AG08395 (cell line): ENCODE measurements around the gene ADAMTSL2.

Experiments used
- DNase-seq: peaks from one replicate; pipeline ENCODE4 v3.0.0; 2012; ENCODE audit warnings: mixed read lengths, low spot score

Gene ADAMTSL2

GRCh38 chr9:133518200-133518599, 16.3 kb upstream of the ADAMTSL2 start:
- no peak for DNase-seq

GRCh38 chr9:133518706-133519449, 15.6 kb upstream of the ADAMTSL2 start:
- DNase-seq: no peak

GRCh38 chr9:133519693-133520092, 14.8 kb upstream of the ADAMTSL2 start:
- DNase-seq: no peak

DNA sequence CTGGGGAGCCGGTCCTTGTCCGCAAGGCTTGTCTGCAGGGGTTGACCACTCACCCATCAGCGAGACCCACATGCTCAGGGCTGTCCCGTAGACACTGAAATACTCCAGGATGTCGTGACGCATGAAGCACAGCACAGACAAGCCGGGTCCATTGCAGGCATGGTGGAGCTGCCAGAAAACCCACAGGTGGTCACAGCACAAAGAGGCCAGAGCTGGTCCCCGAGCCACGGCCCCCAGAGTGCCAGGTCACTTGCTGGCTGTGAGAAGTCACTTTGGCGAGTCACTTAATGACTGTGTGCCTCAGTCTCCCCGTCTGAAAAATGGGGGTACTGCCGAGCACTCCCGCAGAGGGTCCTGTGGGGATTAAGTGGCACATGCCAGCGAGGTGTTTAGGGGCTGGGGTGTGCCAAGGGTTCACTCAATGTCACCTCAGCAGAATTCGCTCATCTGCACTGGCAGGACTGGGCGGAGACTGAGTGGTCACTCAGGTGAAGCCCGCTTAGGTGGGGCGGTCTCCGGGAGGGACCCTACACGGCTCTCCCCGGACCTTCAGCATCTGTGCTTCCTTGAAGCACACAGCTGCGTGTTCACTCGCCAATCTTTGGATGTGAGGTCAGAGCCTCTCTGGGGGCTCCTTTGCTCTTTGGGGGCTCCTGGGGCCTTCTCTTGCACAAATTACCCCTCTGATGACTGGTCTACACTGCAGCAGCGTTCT, 14.2 kb upstream of the ADAMTSL2 start:
- no peak for DNase-seq

DNA sequence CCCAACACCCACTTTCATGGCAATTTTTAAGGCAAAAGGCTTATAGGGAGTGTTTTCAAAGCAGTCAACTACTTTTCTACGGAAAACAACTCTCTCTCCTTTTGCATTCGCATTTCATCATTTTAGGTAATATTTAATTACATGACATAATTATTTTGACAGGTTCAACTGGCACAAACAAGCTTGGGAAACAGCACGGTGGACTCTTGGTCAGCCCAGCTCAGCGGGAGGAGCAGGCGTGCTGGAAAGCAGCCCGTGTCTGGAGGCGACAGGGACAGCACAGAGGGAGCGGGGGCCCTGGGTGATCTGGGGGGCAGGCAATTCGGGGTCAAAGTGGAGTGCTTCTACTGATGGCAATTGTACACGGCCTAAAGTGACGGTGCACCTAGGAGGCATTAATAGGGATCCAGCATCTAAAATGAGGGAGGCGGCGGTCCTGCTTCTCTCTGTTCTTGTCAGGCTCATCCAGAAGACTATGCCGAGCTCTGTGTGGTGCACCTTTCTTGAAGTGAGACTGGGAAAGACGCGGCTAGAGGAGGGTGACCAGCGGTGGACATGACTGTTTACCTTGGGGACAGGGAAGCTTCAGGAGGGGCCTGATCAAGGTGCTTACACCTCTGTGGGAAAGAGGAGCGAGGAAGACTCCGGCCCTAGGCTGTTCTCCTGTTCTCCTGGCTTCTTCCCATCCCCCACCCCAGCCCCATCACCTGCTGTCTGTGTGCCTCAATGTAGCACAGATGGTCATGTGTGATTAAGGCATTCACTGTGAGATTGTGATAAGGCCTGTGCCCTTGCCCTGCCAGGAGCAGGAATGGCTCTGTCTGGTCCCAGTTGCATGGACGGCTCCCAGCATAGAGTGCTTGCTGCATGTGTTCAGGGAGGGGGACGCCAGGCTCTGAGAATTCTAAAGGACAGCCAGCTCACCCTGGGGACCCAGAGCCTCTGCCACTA, 13.1 kb upstream of the ADAMTSL2 start:
- DNase-seq: no peak

DNA sequence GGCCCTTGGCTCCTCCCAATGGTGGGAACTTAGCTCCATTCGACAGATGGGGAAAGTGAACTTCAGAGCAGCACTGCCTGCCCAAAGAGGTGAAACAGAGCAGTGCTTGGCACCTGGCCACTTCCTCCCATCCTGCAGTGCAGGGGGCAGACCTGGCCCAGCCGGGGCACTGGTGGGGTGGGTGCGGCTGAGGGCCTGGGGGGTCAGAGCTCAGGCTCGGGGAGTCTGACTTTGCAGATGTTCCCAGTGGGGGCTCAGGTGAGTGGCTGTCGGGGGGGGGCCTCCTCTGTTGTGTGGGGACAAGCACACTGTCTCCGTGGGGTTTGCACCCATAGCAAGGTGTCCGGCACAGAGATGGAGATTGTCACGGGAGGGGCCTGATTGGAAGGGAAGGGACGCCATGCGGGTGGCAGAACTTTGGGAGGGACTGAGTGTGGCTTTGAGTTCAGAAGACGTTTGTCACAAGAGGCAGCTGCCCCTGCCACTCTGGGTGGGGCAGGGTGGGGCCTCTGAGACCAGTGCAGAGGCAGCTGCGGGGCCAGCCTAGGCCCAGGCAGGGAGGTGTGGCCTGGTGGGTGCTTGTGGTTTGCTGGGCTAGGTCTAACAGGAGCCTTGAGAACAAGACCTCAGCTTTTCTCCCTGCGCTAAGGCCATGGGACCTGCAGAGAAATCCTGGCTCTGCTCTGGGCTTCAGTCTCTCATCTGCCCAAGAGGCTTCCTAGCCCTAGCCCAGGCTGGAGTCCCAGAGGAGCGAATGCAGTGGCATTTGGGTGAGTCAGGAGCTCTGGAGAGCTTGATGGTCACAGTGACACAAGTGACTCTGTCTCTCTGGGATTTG, 12.2 kb upstream of the ADAMTSL2 start:
- DNase-seq: no peak

- DNase-seq: no peak
Observed at GRCh38 chr9:133523106-133523505, 11.4 kb upstream of the ADAMTSL2 start.

- DNase-seq: no peak
Observed at GRCh38 chr9:133524146-133524545, 10.4 kb upstream of the ADAMTSL2 start.

GRCh38 chr9:133524679-133525228, 9.8 kb upstream of the ADAMTSL2 start, which contains the start of gene MYMK:
MYMK (minus strand) TSS chr9:133524959; CDS start chr9:133524844, 115 bp downstream.
- DNase-seq: no peak

DNA sequence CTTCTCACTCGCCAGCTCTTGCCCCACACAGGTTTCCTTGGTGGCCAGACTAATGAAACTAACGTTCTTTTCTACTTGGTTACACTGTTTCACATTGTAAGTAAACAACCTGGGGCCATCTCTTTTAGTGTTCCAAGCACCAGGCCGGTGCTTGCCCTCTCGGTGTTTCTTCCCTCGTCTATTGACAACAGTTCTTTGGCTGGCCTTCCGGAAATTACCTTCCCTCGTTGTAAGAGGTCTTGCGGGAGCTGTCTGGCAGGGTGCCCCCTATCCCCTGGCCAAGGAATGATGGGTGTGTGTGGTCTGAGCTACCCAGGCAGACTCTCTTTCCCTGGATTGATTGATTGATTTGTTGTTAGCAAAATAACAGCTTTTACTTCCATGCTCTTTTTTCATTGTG, 8.8 kb upstream of the ADAMTSL2 start:
- DNase-seq: no peak

GRCh38 chr9:133526721-133527321, 7.7 kb upstream of the ADAMTSL2 start:
- DNase-seq: no peak

- DNase-seq: no peak
Observed at GRCh38 chr9:133527444-133527920, 7.0 kb upstream of the ADAMTSL2 start.

DNA sequence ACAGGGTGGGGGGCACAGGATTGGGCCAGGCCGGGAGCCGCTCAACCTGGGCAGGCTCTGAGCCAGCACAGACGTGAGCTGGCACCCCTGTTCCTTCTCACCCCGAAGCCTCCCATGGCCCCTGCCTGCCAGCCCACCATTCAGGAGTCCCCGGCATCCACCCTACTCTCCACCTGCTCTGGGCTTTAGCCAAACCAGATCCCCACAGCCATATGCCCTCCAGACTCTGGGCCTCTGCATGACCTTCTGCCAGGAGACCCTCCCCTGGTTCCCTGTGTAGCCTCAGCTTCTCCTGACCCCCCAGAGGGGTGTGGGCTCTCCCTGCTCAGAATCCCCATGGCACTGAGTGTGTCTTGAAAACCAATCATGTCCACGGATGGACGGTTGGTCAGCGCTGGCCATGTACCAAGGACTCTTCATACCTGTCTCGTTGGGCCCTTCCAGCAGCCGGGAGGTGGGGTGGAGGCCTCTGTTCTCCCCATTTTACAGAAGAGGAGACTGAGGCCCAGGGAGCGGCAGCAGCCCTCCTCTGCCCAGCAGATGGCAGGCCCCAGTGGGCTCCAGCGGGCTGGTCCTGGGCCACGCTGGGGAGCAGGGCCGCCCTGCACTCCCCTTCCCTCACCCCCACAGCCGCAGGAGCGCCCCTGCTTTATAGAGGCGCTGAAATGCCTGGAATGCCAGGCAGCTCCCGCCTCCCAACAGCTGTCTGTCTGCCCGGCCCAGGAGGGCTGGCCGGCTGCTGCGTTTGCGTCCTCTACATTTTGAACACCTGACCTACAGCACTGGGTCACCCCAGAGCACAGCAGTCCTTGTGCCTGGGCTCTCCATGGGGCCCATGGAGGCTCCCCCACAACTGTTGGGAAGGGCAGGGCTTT, 6.3 kb upstream of the ADAMTSL2 start:
- DNase-seq: no peak

GRCh38 chr9:133528876-133529241, 5.6 kb upstream of the ADAMTSL2 start:
- DNase-seq: no peak

DNA sequence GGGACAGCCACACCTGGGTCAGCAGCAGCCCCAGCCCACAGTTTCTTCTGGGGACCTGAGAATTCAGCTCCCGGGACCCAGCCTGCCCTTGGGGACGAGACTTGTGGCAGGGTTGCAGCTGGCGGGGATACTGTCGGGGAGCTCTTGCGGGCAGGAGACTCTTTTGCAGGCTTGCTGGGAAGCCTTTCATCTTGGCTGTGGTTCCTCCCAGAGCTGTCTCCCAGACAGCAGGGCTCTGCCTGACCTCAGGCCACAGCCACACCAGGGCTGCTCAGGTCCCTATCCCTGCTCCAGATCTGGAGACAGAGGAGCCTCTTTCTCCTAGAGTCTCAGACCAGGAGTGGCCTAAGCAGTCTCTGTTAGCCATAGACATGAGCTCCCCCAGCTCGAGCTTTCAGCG, 5.0 kb upstream of the ADAMTSL2 start:
- DNase-seq: no peak

DNA sequence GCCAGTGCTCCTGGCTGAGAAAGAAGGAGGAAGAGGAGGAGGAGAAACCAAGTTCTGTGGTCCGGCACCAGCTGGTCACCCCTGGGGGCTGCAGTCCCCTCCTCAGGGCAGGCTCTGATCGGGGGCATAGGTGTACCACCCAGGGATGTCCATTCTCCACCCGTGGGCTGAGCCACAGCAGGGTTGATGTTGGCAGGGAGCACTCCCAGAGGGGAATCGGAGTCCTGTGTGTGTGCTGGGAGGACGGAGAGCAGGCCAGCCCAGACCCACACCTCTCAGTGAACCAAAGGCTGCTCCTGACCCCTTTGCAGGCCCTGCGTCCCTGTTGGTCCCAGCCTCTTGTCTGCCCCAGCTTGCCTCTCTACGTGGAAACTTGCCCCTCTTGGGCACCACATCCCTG, 4.6 kb upstream of the ADAMTSL2 start:
- DNase-seq: no peak

GRCh38 chr9:133531293-133531692, 3.2 kb upstream of the ADAMTSL2 start:
- DNase-seq: no peak

GRCh38 chr9:133532937-133533668, 1.4 kb upstream of the ADAMTSL2 start:
- DNase-seq: peak; percentile 51

DNA sequence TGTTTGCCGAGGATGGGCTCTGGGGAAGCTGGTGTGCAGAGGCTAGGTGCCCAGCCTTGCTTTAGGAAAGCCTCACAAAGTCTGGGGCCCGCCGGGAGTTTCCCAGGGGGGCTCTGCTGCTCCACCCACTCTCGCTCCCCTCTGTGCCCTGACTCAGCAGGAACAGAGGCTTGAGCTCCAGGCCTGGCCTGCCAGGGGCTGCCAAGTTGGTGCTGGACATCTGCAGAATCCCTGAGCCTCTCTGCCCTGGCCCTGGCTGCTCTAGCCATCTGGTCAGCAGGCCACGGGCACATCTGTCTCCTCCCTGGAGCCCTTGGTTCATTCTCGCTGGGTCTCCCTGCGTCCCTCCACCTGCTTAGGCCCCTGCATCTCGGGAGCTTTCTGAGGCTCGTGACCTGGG, 647 bp upstream of the ADAMTSL2 start:
- DNase-seq: no peak
